ENCODE data around the gene ATXN1L.
"Not testable (repeated sequence)": the region's sequence is repeated elsewhere in the genome, so short reads cannot be mapped to it uniquely, and the experiment has no call there.

ATXN1L gene

GRCh38 chr16:71811261-71811803, 34.4 kb upstream of the ATXN1L start:
- DNase-seq (ENCODE audit: extremely low spot score) = no peak
- TF ChIP-seq, protein P1, sequence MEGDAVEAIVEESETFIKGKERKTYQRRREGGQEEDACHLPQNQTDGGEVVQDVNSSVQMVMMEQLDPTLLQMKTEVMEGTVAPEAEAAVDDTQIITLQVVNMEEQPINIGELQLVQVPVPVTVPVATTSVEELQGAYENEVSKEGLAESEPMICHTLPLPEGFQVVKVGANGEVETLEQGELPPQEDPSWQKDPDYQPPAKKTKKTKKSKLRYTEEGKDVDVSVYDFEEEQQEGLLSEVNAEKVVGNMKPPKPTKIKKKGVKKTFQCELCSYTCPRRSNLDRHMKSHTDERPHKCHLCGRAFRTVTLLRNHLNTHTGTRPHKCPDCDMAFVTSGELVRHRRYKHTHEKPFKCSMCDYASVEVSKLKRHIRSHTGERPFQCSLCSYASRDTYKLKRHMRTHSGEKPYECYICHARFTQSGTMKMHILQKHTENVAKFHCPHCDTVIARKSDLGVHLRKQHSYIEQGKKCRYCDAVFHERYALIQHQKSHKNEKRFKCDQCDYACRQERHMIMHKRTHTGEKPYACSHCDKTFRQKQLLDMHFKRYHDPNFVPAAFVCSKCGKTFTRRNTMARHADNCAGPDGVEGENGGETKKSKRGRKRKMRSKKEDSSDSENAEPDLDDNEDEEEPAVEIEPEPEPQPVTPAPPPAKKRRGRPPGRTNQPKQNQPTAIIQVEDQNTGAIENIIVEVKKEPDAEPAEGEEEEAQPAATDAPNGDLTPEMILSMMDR (IDR thresholded peaks at IDR 0.05; ENCODE audit: control extremely low read depth, extremely low read depth, low read depth, missing control alignments) = no peak
- ChIA-PET CTCF (interaction anchor here (1.1 kb wide), 1 partner anchor 72 kb away, joined by 3 read pairs; no protein-coding TSS in a partner anchor), POLR2A (interaction anchor here (0.7 kb wide), 1 partner anchor 41 kb away, joined by 3 read pairs; no protein-coding TSS in a partner anchor)

GRCh38 chr16:71817155-71817500, 28.6 kb upstream of the ATXN1L start:
- POLR2A ChIA-PET = interaction anchor here (0.6 to 1.3 kb wide), 5 partner anchors 8 to 67 kb away, joined by 3 to 6 read pairs (median 4); partner anchors contain the start of gene AP1G1
- not testable (repeated sequence) for DNase-seq (ENCODE audit: extremely low spot score)
- CTCF ChIA-PET = interaction anchor here (1.5 to 2.6 kb wide), 2 partner anchors 65 to 66 kb away, joined by 5 to 6 read pairs; no protein-coding TSS in a partner anchor

DNA sequence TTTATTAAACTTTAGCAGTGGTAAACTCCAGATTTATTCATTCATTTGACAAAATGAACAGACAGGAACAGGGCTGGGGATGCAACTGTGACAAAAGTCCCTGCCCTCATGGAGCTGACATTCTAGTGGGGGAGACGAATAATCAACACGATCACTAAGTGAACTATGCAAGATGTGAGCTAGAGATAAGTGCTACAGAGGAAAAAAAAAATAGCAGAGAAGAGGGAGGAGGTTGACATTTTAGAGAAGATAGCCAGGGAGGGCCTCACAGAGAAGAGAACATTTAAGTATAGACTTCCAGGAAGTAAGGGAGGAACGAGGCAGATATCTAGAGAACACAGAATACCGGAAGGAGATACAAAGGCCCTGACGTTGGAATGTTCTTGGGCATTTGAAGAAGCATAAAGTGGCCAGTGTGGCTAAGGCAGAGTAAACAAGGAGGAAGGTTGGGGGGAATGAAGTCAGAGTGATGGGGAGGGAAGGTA, 19.2 kb upstream of the ATXN1L start:
- TF ChIP-seq, protein P1 (IDR thresholded peaks at IDR 0.05; ENCODE audit: control extremely low read depth, extremely low read depth, low read depth, missing control alignments) = no peak
- no peak for DNase-seq (ENCODE audit: extremely low spot score)
- POLR2A ChIA-PET = interaction anchor here (0.5 kb wide), 1 partner anchor 8 kb away, joined by 5 read pairs; no protein-coding TSS in a partner anchor
- CTCF ChIA-PET = no interaction called here

- no peak for DNase-seq (ENCODE audit: extremely low spot score)
- ChIA-PET CTCF (interaction anchor here (1.1 to 2.3 kb wide), 4 partner anchors 15 to 52 kb away, joined by 3 to 10 read pairs (median 4); no protein-coding TSS in a partner anchor), POLR2A (interaction anchor here (0.6 to 1.2 kb wide), 2 partner anchors 14 to 28 kb away, joined by 3 to 7 read pairs; no protein-coding TSS in a partner anchor)
- TF ChIP-seq, protein P1 (IDR thresholded peaks at IDR 0.05; ENCODE audit: control extremely low read depth, extremely low read depth, low read depth, missing control alignments) = no peak
Measured at GRCh38 chr16:71830359-71830758, 15.4 kb upstream of the ATXN1L start.

DNA sequence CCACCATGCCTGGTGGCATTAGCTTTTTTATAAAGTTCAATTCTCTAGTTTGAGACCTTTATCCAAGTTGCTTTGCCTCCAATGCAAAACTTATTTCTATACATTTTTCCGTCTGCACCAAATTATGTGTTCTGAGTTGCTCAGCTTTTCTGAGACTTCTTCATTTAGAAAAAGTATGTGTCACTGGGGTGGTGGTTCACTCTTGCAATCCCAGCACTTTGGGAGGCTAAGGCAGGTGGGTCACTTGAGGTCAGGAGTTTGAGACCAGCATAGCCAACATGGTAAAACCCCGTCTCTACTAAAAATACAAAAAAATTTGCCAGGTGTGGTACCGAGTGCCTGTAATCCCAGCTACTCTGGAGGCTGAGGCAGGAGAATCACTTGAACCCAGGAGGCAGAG, 14.1 kb upstream of the ATXN1L start:
- CTCF ChIA-PET = interaction anchor here (1.3 to 2.3 kb wide), 3 partner anchors 11 to 51 kb away, joined by 3 to 10 read pairs (median 4); no protein-coding TSS in a partner anchor
- DNase-seq (ENCODE audit: extremely low spot score); POLR2A ChIA-PET: not testable (repeated sequence)

DNA sequence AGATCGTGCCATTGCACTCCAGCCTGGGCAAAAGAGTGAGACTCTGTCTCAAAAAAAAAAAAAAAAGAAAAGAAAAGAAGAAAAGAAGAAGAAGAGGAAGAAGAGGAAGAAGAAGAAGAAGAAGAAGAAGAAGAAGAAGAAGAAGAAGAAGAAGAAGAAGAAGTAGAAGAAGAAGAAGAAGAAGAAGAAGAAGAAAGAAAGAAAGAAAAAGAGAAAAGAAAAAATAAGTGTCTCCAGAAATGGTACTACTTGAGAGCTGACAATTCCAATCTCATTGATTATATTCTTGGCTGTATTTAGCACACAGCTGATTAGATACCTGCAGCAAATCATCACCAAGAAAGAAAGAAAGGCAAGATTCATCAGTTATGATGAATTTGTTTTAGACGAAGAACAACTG, 13.7 kb upstream of the ATXN1L start:
- DNase-seq (ENCODE audit: extremely low spot score); POLR2A ChIA-PET: not testable (repeated sequence)
- CTCF ChIA-PET = interaction anchor here (1.3 to 2.3 kb wide), 2 partner anchors 11 to 51 kb away, joined by 3 to 10 read pairs; no protein-coding TSS in a partner anchor

DNA sequence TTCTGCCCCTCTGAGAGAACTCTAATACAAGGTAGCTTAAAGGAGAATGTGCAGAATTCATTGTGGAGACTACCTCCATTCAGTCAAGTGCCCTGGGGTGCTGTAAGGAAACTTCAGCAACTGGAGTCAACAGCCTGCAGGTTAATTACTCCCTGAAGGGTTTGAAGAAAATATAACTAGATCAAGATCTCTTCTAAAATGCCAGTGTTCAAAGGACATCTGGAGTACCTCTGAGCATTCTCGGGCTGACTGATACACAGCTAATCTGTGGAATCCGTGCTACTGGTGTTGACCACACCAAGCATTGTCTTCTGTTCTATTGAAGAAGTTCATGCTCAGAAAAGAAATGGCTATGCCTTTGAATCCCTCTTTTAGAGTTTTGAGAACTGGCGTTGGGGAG, 11.5 kb upstream of the ATXN1L start:
- TF ChIP-seq, protein P1 (IDR thresholded peaks at IDR 0.05; ENCODE audit: control extremely low read depth, extremely low read depth, low read depth, missing control alignments) = no peak
- DNase-seq (ENCODE audit: extremely low spot score) = no peak
- ChIA-PET CTCF (no interaction called here), POLR2A (no interaction called here)

DNA sequence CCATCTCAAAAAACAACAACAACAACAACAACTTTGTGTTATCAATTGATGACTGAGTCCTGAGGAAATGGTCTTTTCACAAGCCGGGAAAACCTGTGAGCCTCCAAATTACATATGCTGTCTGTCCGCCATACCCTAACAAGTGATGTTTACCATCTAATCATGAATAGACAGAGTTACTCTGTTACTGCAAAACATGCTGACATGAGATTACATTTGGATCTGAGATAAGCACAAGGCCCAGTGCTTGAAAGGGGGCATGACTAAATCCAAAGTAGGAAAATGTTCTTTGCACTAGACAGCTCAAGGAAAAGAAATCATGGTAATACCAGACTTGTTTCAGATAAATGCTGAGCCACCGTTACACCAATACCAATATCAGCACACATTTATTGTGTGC, 8.6 kb upstream of the ATXN1L start:
- DNase-seq (ENCODE audit: extremely low spot score) = no peak
- TF ChIP-seq, protein P1 (IDR thresholded peaks at IDR 0.05; ENCODE audit: control extremely low read depth, extremely low read depth, low read depth, missing control alignments) = no peak
- CTCF ChIA-PET = no interaction called here
- POLR2A ChIA-PET = no interaction called here
